HL-60/S4 treated with retinoic acid at 250 ng/mL for 4 days and 3 days (cell line): Measurements from ENCODE around the gene PPP1R27.

Source experiments
- in situ Hi-C: fragments of 300-500 bp; cut with MboI; formaldehyde crosslinking; loops from 2 replicates; pipeline ENCODE4 v1.7.0; 2022; ENCODE audit warnings: low sequenced_read_pairs

PPP1R27 gene

DNA sequence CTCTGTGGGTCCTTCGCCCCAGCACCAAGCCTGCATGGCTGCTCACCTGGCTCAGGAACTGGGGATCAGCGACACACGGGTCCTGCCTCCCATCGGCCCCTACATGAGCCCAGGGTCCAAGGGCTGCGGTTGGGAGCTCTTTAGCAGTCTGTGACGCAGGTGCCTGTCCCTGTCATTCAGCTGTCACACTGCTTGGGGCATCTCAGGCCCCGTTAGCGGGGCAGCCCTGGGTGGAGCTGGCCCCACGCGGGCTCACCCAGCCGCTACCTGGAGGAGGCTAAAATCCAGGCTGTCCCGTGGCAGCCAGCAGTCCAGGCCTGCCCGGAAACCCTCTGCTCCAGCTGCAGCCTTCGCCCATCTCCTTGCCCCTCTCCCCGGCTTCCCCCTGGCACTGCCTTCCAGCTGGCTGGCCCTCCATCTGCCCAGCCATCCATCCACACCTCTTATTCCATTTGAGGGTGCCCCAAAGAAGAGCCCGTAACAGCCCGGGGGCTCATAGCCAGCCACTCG is 27.6 kb downstream of the PPP1R27 start:
- in situ Hi-C loops, result no loop called here

DNA sequence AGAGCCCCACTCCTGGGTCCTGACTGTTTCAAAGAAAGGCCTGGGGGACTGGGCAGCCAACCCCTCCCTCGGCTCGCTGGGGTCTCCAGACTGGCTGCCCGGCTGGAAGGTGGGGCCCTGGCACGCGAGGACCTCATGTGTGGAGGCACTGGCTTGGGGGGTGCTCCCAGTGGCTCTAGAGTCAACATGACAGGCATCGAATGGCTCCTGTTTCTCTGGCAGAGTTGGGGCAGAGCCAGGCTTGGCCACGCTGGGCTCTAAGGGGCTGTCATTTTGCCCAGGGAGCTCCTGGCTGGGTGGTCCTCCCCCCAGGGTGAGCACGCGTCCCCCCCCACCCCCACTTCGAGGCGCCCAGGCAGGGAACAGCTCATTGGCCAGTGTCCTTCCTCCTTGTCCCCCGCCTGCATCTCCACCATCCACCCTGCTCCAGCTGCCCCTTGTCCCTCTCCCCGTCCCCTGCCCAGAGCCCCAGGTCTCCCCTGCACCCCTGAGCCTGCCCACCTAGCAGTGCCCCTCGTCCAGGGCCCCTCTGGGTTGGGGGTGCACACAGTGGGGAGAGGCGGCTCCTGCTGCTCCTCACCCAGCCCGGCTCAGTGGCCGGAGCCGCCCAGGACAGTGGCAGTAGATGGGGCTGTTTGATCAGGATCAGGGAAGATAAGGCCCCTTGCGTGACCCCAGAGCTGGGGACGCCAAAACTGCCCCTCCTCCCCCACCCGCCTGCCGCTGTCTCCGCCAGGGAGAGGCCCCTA is 28.2 kb downstream of the PPP1R27 start:
- in situ Hi-C loops, result no loop called here

DNA sequence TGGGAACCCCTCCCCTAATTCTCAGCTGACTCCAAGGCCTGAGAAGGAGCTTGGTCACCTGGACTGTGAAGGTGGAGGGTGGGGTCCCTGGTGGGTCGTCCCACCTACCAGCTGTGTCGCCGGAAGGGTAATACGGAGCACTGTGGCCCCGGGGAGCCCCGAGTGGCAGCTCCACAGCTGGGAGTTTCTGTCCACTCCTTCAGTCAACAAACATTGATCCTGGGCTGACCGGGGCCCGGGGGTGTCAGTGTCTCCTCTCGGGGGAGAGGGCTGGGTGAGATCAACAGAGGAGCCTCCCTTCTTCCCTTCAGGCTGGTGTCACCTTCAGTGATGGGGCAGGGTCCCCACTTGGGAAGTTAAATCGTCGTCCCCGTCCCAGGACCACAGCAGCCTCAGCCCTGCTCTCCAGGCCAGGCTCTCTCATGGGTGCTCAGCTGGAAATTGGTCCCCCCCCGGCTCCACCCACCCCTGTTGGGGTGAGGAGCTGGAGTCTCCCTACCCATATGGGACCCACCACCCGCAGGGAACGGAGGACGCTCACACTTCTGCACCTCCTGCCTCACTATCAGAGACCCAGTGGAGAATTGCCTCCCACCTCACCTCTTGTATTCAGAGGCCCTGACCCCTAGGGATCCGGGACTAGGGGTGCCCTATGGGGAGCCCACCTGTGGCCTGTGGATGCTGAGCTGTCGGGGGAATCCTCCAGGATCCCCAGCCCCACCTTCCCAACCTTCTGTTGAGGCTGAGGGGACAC is 29.0 kb downstream of the PPP1R27 start:
- in situ Hi-C loops, result no loop called here

DNA sequence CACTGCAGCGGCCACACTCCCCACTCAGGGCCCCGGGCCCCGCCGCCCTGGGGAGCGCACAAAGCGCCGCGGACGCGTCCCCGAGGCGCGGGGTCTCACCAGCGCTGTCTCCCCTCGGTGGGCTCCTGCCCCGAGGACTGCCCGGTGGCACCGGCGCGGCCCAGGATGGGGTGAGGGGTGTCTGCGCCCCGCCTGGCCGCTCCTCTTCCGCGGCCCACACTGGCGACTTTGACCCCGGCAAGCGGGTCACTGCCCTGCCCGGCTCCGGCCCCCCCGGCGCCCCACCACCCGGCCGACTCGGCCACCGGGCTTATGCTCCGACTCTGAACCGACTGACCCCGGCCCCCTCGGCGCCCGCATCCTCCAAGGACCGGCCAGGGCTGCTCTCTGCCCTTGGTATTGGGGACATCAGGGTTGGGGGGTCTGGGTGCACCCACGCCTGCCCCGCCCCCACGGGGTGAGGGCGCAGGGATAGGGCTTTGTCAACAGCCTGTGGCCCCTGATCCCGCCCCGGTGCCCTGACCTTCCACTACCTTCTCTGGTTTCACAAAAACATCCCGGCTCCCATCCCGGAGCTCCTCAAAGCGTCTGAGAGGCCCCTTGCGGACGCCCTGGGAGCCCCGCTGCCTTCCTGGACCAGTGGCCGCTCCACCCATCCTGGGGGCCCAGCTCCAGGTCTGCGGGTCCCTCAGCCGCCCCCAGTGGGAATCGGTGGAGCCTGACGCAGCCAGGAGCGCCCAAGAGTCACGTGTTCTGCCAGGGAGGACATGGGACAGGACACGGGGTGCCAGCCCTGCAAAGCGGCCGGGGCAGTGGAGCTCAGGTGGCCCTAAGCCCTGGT is 30.1 kb downstream of the PPP1R27 start:
- in situ Hi-C loops, result no loop called here

DNA sequence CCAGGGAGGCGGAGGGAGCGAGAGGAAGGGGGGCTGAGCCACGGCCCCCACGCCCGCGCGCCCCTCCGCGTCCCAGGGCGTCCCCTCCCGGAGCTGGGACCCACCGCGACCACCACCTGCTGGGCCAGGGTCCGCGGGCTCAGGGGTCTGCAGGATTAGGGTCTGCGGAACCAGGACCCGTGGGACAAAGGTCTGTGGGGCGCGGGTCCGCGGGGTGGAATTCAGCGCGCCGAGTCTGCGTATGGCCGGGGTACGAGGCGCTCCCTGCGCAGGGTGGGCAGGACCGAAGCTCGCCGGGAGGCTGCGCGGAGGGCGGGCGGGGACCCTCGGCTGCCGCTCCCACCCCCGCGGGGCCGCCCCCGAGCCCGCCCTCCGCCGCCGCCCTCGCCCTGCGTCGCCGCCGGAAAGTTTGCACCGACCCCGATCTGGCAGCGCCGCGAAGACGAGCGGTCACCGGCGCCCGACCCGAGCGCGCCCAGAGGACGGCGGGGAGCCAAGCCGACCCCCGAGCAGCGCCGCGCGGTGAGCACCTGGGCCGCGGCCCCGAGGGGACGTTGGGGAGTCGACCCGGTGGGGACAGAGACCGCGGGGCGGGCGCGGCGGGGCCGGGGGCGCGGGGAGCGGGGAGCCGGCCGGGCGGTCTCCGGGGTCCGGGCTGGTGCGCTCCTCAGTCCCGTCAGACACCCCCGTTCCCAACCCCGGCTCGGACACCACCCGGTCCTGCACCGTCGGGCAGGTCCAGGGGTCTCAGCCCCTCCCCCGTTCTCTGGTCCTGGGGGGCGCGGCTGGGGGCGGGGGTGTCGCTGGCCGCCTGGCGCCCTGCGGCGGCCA is 30.9 kb downstream of the PPP1R27 start, which contains the start of gene GCGR:
GCGR (plus strand) TSS at position 423 of the 831 bp plus-strand sequence. CDS start 4,869 bp downstream, outside the sequence.
- in situ Hi-C loops, result no loop called here

DNA sequence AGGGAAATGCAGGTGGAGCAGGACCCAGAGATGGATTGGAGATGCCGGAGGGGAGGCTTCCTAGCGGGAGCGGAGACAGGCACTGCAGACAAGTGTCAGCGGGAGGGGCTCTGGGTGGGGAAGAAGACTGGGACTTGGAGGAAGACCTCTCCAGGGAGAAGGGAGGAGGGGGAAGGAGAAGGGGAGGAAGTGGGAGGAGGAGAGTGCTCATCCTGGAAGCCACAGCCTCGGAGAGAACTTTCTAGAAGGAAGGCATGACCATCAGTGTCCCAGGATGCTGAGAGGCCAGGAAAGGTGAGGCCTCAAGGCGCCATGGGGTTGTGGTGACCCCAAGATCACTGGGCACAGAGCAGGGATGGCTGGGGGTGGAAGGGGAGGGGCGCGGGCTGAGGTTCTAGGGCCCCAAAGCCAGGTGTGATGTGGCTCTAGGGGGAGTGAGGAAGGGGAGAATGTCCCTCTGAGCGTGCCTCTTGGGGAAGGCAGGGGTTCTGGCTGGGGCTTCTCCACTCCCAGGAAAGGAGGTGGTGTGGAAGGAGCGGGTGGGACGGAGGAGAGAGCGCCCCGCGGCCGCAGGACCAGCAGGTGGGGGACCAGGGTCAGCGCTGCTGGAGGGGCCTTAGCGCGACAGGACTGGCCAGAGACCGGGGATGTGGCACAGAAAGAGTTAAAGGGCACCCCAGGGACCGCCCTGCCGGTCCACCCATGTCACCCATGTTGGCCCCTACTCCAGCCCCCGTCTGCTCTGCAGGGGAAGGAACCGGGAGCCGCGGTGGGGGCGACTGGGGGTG is 31.8 kb downstream of the PPP1R27 start:
- in situ Hi-C loops, result no loop called here

DNA sequence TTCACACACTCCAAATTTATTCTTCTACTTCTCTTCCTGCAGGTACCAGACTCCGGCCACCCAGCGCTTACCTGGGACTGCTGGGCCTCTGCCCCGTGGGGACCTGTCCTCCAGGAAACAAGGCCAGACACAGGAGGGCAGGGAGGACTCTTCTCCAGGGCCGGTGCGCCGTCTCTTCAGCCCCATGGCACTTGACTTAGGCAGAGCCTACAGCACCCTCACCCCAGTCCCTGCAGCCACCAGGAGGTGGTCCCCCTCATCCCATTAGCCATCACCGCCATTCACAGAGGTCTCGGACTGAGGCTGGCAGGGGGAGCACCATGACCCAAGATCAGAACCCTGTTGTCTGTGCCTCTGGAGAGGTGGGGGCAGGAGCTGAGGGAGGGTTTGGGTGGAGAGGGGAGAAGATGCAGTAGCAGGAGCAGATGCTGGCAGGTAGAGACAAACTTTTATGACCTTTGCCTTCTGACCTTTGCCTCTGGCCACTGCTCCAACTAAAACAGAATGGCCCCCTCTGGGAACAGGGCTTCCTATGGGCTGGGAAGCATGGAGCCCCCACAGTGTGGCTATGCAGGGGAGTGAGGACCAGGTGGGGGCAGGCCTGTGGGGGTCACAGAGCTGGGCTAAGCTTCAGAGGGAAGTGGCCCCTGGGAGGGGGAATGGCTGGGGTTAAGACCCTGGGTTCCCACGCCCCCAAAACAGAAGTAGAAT is 32.6 kb downstream of the PPP1R27 start:
- in situ Hi-C loops, result no loop called here

DNA sequence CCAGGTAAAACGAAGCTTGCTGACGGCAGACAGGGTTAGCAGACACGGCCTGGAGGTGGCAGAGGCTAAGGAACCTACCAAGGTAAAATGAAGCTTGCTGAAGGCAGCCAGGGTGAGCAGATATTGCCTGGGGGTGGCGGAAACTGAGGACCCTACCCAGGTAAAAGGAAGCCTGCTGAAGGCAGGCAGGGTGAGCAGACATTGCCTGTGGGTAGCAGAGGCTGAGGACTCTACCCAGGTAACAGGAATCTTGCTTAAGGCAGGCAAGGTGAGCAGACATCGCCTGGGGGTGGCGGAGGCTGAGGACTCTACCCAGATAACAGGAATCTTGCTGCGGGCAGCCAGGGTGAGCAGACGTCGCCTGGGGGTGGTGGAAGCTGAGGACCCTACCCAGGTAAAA is 33.5 kb downstream of the PPP1R27 start:
- in situ Hi-C loops, result no loop called here

DNA sequence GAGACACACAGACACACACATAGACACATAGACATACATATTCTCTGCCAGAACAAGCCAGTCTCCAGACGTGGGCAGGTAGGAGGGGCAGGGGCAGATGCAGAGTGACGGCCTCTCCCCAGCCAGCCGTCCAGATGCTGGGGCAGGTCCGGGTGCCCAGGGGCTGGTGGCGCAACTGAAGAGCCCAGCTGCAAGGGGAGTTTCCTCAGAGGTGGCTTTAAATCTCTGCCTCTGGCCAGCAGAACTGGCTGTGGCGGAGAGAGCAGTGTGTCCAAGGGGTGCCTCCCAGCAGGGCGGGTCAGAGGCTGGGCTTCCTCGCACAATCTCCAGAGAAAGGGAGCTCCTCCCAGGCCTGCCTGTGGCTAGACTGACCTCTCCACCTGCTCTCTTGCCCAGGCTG is 40.3 kb downstream of the PPP1R27 start:
- in situ Hi-C loops, result no loop called here

DNA sequence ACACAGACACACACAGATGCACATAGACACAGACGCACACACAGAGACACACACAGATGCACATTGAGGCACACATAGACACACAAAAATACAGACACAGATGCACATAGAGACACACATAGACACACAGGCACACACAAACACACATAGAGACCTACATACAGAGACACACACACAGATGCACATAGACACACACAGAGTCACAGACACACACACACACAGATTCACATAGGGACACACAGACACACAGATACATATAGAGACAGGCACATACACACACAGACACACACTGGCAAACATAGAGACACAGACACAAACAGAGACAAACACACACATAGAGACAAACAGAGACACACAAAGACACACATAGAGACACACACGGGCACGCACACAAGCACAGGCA is 40.8 kb downstream of the PPP1R27 start:
- in situ Hi-C loops, result no loop called here

DNA sequence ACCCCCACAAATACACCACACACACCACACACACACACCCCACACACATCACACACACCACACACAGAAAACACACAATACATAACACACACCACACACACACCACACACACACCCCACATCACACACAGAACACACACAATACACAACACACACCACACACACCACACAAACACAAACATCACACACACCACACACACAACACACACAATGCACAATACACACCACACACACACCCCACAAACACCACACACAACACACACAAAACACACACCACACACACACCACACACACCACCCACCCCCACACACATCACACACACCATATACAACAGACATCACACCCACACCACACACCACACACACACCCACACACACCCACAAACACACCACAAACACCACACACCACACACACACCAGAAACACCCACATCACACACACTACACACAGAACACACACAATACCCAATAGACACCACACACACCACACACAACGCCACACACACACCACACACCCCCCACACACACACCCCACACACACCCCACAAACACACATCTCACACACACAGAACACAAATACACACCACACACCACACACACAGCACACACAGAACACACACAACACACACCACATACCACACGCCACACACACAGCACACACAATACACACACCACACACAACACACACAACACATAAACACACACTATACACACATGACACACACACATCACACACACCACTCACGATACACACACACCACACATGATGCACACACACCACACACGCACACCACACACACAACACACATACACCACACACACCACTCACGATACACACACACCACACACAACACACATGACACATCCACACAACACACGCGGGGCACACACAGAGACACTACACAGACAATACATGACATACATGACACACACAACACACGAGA is 41.9 kb downstream of the PPP1R27 start:
- in situ Hi-C loops, result no loop called here
